Heart right ventricle (tissue), 16 donors: ENCODE data around the gene WDR91. TPM values are rescaled to one million over a fixed set of nuclear protein-coding genes. Genes with fewer than 3 reads are reported as not detected.
A peak's percentile ranks its signal among the peaks of the same experiment; 100 is the strongest.

Experiments used
- ATAC-seq, 8 donors: fragments of 200-7000 bp; cut with Tn5 transposase; one replicate each; pipeline ENCODE4 v1.9.1; 2020; ENCODE audit warnings: mild to moderate bottlenecking in 8 of 8, moderate library complexity in 8 of 8, moderate number of reproducible peaks in 1 of 8
- DNase-seq, 2 donors: peaks; one replicate each; pipeline ENCODE4 v3.0.0-alpha.2; 2020
- H3K27ac ChIP-seq, 10 donors: fragments of 200-600 bp; sonication (generic) in 2 of 10; one replicate each; pipeline versions ENCODE4 v1.5.0 to v1.8.0; 2020 to 2022; ENCODE audit warnings: mild to moderate bottlenecking in 3 of 10
- H3K27me3 ChIP-seq, 7 donors: fragments of 200-600 bp; one replicate each; pipeline ENCODE4 v1.8.0; 2021 to 2022; ENCODE audit warnings: mild to moderate bottlenecking in 2 of 7
- H3K36me3 ChIP-seq, 9 donors: fragments of 200-600 bp; sonication (generic) in 1 of 9; one replicate each; pipeline versions ENCODE4 v1.5.0 to v1.8.0; 2020 to 2022; ENCODE audit warnings: mild to moderate bottlenecking in 2 of 9
- H3K4me1 ChIP-seq, 9 donors: fragments of 200-600 bp; sonication (generic) in 1 of 9; one replicate each; pipeline versions ENCODE4 v1.5.0 to v1.8.0; 2020 to 2022; ENCODE audit warnings: mild to moderate bottlenecking in 4 of 9
- H3K4me3 ChIP-seq, 10 donors: fragments of 200-600 bp; sonication (generic) in 2 of 10; one replicate each; pipeline versions ENCODE4 v1.5.0 to v1.8.0; 2020 to 2022; ENCODE audit warnings: mild to moderate bottlenecking in 7 of 10, moderate library complexity in 2 of 10
- H3K9me3 ChIP-seq, 11 donors: fragments of 200-600 bp in 10 of 11; sonication (generic) in 2 of 11; one replicate each; pipeline versions ENCODE4 v1.5.0 to v1.8.0; 2013 to 2022; ENCODE audit warnings: mild to moderate bottlenecking in 2 of 11, control low read depth in 1 of 11, moderate library complexity in 1 of 11
- WGBS, 2 donors: extraction: QIAGEN DNeasy Blood & Tissue Kit; methylation state at CpG; one replicate each; pipeline ENCODE4 v1.1.7; 2013; ENCODE audit warnings: inconsistent platforms in 1 of 2; 5-methylcytosine and 5-hydroxymethylcytosine counted together
- intact Hi-C, 10 donors: fragments of 100-400 bp; cut with DNase I; formaldehyde crosslinking; loops; one replicate each; pipeline versions ENCODE4 v1.11.1 to v1.14.2; 2022
- polyA plus RNA-seq, 2 donors: library from polyadenylated mRNA; stranded (reverse); fragments of 200-250 nt; gene quantifications; one replicate each; pipeline ENCODE4 v1.2.3, GENCODE V29; 2013
- total RNA-seq, 10 donors: library from RNA; stranded (reverse); fragmentation: NEBNext Ultra II Directional in 3 of 10; extraction: Animal tissue kit (Norgen Biotek cat#: 25700) in 3 of 10; gene quantifications; one replicate each; pipeline versions ENCODE4 v1.2.1 to v1.2.4, GENCODE V29; 2021 to 2023
- TF ChIP-seq, protein P1 (sequence below), 9 donors: fragments of 200-600 bp; sonication (generic) in 2 of 9; IDR thresholded peaks; one replicate each; pipeline versions ENCODE4 v1.5.0 to v1.8.0; 2021 to 2022; ENCODE audit warnings: antibody characterized with exemption in 9 of 9, mild to moderate bottlenecking in 5 of 9, moderate library complexity in 1 of 9
- donor health status: Arrhythmogenic right ventricular cardiomyopathy.
- donor health status: ischemic (EF 13 %, LVEDD 7.1; RV severe dilation, severe dysfunction).
- donor health status: healthy with polysubstance abuse.
- donor health status: DM: no; HTN: yes; CAD: no.
- donor health status: DM: no; HTN: no; CAD: no.
- donor health status: ischemic (EF 25% LVEDD 6.9; RV normal size, moderate dysfunction).
- donor health status: ischemic (EF 25% LVEDD 5.7; RV mildly dilated, moderate dysfunction).
- donor health status: healthy.
- donor health status: DM: yes; HTN: yes; CAD: no.
- donor health status: Ischemic cardiomyopathy.
- donor health status: ischemic (EF 35%, LVEDD 5.7; RV mildly dilated, moderate dysfunction).
- donor health status: nonischemic (EF 11% LVEDD 7.7; RV severe dilation, severe dysfunction).
- donor health status: DM: yes; HTN: yes; CAD: no.
- donor health status: PGD.
- donor health status: ischemic (EF 29% LVEDD 5.4; RV normal size, mild dysfunction).
- donor health status: nonischemic (EF 23%, LVEDD 6.1; RV moderate dilation, normal function).

The WDR91 gene
- total and polyA plus RNA-seq, 12 donors, result 3.0 to 10.4 (median 5.9) TPM

DNA sequence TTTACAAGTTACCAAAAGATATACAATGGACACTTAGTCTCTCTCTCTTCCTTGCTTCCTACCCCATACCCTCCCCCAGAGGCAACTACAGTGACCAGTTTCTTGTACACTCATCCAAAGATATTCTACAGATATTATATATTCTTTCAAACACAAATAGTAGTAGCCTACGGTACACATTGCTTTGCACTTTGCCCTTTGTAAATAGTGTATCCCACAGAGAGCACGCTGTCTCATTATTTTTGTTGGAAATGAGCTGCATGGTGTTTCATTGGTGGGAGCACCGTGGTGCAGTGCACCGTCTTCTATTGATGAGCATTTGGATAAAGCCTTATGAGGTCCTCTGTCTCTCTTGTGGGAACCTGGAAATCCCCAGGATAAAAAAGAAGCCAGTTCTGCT is 46.5 kb upstream of the WDR91 start:
- Histone ChIP-seq H3K4me1 (peaks cover 0 to 49% (median 28%) of the 10 kb centered on the region in 9 donors), H3K36me3 (no peaks in the 10 kb centered on the region), H3K27me3 (no peaks in the 10 kb centered on the region), H3K9me3 (no peaks in the 10 kb centered on the region), H3K4me3 (no peak overlapping the region), H3K27ac (no peak overlapping the region)
- DNase-seq (no peak), ATAC-seq (no peak)
- TF ChIP-seq, protein P1, sequence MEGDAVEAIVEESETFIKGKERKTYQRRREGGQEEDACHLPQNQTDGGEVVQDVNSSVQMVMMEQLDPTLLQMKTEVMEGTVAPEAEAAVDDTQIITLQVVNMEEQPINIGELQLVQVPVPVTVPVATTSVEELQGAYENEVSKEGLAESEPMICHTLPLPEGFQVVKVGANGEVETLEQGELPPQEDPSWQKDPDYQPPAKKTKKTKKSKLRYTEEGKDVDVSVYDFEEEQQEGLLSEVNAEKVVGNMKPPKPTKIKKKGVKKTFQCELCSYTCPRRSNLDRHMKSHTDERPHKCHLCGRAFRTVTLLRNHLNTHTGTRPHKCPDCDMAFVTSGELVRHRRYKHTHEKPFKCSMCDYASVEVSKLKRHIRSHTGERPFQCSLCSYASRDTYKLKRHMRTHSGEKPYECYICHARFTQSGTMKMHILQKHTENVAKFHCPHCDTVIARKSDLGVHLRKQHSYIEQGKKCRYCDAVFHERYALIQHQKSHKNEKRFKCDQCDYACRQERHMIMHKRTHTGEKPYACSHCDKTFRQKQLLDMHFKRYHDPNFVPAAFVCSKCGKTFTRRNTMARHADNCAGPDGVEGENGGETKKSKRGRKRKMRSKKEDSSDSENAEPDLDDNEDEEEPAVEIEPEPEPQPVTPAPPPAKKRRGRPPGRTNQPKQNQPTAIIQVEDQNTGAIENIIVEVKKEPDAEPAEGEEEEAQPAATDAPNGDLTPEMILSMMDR (IDR thresholded peaks at IDR 0.05), result no peak
- 65 to 75% methylated on average over 4 of the region's 4 CpGs for WGBS, 2 donors
- intact Hi-C loops, result no loop called here

- H3K9me3 ChIP-seq, result no peaks in the 10 kb centered on the region
- H3K36me3 ChIP-seq, result no peaks in the 10 kb centered on the region
- peak overlapping the region in 9 of 10 donors; percentile 43 to 84 (median 68) for H3K27ac ChIP-seq
- WGBS, 2 donors, result 39 to 42% methylated on average over 9 of the region's 9 CpGs
- DNase-seq, result peak; percentile 54 to 65
- no peaks in the 10 kb centered on the region for H3K27me3 ChIP-seq
- ATAC-seq, result peak; percentile 83 to 93 (median 86)
- intact Hi-C loops, result no loop called here
- no peak overlapping the region for H3K4me3 ChIP-seq
- TF ChIP-seq, protein P1 (IDR thresholded peaks at IDR 0.05), result no peak
- peaks cover 0 to 28% (median 17%) of the 10 kb centered on the region in 9 donors for H3K4me1 ChIP-seq
Measured at GRCh38 chr7:135253851-135254771, 42.8 kb upstream of the WDR91 start.

DNA sequence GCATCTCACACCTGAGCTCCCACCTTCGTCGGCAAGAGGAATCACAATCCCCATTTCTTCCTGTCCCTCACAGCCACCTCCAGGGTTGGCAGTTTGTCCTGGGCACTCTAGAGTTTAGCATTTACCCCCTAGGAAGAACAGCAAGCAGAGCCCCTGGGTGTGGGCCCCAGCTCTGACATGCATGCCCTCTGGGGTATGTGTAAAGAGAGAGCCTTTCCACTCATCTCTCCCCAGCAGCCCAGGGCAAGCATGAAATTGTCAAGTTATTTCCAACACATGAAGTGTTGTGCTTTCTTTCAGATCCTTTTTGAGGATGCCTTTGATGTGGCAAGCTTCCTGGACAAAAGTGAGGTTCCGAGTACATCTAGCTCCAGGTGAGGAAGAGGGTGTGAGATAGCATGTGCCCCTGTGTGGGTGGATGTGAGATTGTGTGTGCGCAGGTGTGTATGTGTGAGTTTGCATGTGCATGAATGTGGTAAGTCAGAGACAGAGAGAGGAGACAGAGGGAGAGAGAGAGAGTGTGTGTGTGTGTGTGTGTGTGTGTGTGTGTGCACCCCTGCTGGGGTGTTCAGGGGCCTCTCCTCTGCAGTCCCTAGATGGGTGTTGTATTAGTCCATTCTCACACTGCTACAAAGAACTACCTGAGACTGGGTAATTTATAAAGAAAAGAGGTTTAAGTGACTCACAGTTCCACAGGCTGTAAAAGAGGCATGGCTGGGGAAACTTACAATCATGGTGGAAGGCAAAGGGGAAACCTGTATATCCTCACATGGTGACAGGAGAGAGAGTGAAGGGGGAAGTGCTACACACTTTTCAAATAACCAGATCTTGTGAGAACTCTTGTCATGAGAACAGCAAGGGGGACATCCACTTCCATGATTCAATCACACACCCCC is 40.4 kb upstream of the WDR91 start:
- 89 to 94% methylated on average over 4 of the region's 4 CpGs for WGBS, 2 donors
- no peak for DNase-seq

More for the DNA sequence above, 40.4 kb upstream of the WDR91 start:
- no peak overlapping the region for H3K4me3 ChIP-seq
- no peak overlapping the region for H3K27ac ChIP-seq
- H3K4me1 ChIP-seq, result peaks cover 0 to 28% (median 17%) of the 10 kb centered on the region in 9 donors
- no peaks in the 10 kb centered on the region for H3K36me3 ChIP-seq
- no peaks in the 10 kb centered on the region for H3K27me3 ChIP-seq
- TF ChIP-seq, protein P1 (IDR thresholded peaks at IDR 0.05), result no peak
- no peak for ATAC-seq
- no peaks in the 10 kb centered on the region for H3K9me3 ChIP-seq
- intact Hi-C loops, result no loop called here
